Esophagus muscularis mucosa (tissue), 4 donors: ENCODE measurements around the gene RMI2. TPM values are rescaled to one million over a fixed set of nuclear protein-coding genes. Genes with fewer than 3 reads are reported as not detected.

Experiments
- DNase-seq: peaks from one replicate; pipeline ENCODE4 v3.0.0-alpha.2; 2017; ENCODE audit errors: extremely low spot score
- H3K27ac ChIP-seq, 4 donors: fragments of 200-600 bp; sonication (generic); replicated peaks in 1 of 4; 1 replicate in 3 of 4; 2 replicates in 1 of 4; pipeline ENCODE4 v1.5.1; 2016 to 2019; ENCODE audit warnings: mild to moderate bottlenecking in 1 of 4
- H3K27me3 ChIP-seq, 4 donors: fragments of 200-600 bp; sonication (generic); one replicate each; pipeline versions ENCODE4 v1.5.1 to v1.6.0; 2016 to 2019
- H3K36me3 ChIP-seq, 4 donors: fragments of 200-600 bp; sonication (generic); one replicate each; pipeline ENCODE4 v1.5.1; 2016 to 2019
- H3K4me1 ChIP-seq, 4 donors: fragments of 200-600 bp; sonication (generic); one replicate each; pipeline ENCODE4 v1.5.1; 2016 to 2019
- H3K4me3 ChIP-seq, 4 donors: fragments of 200-600 bp; sonication (generic); 1 replicate in 2 of 4; 2 replicates in 2 of 4; pipeline ENCODE4 v1.5.1; 2016 to 2019; ENCODE audit warnings: mild to moderate bottlenecking in 4 of 4, moderate library complexity in 1 of 4
- H3K9me3 ChIP-seq, 4 donors: fragments of 200-600 bp; sonication (generic); 1 replicate in 3 of 4; 2 replicates in 1 of 4; pipeline ENCODE4 v1.5.1; 2016 to 2019
- CTCF ChIP-seq, 3 experiments: fragments of 200-600 bp in 2 of 3; fragments of 450-650 bp in 1 of 3; sonication (generic) in 2 of 3; IDR thresholded peaks; one replicate each; pipeline ENCODE4 v1.5.1; 2017 to 2019; ENCODE audit warnings: antibody characterized with exemption in 3 of 3, mild to moderate bottlenecking in 2 of 3, moderate library complexity in 1 of 3
- EP300 ChIP-seq: sonication (generic); formaldehyde crosslinking; IDR thresholded peaks from one replicate; pipeline ENCODE4 v1.6.1; 2017; ENCODE audit warnings: antibody characterized with exemption
- POLR2A ChIP-seq: fragments of 450-650 bp; IDR thresholded peaks from one replicate; pipeline ENCODE4 v1.6.1; 2017; ENCODE audit warnings: antibody characterized with exemption, moderate library complexity, mild to moderate bottlenecking, low read depth
- POLR2AphosphoS5 ChIP-seq, 2 donors: sonication (generic); formaldehyde crosslinking; IDR thresholded peaks; one replicate each; pipeline ENCODE4 v1.6.1; 2017; ENCODE audit warnings: antibody characterized with exemption in 2 of 2
- WGBS: methylation state at CpG from one replicate; pipeline ENCODE4 v1.1.5; 2018; 5-methylcytosine and 5-hydroxymethylcytosine counted together
- intact Hi-C: fragments of 100-400 bp; cut with DNase I; formaldehyde crosslinking; loops from one replicate; pipeline ENCODE4 v1.15.1; 2023
- total RNA-seq, 4 donors: library from RNA; depleted of rRNA; stranded (reverse); fragments of >200 nt; gene quantifications; one replicate each; pipeline versions ENCODE4 v1.1.0 to v1.2.1, GENCODE V29; 2016

RMI2 gene
- 1 to 10 TPM in 1 of 4 donors, under 1 TPM in 2, not detected in 1; 0.29 to 1.7 (median 0.33) TPM for total RNA-seq

- Histone ChIP-seq H3K27ac (peak within 1 kb of the TSS in 1 of 4 donors; percentile 2), H3K4me1 (peaks cover 18 to 32% (median 26%) of the 10 kb centered on the region in 4 donors), H3K27me3 (no peaks in the 10 kb centered on the region), H3K4me3 (peak within 1 kb of the TSS; percentile 59 to 84 (median 70)), H3K36me3 (no peaks in the 10 kb centered on the region), H3K9me3 (no peaks in the 10 kb centered on the region)
- peak; percentile 98 for DNase-seq
- intact Hi-C loops = loop anchor here (5.0 kb wide), 1 partner anchor 88 kb away; the partner anchor contains the start of gene SOCS1
- TF ChIP-seq POLR2AphosphoS5 (IDR thresholded peaks at IDR 0.05) (peak in 1 of 2 donors; percentile 89), EP300 (no peak), CTCF (IDR thresholded peaks at IDR 0.05) (peak in 1 of 3 experiments; percentile 23)
- 1% methylated on average over 29 of the region's 82 CpGs for WGBS
Measured at GRCh38 chr16:11345040-11345862, at the start of gene RMI2. TSS of gene RMI2 (plus strand) at chr16:11345459. CDS start at chr16:11345472, 13 bp downstream.

GRCh38 chr16:11295672-11296071 is 49.6 kb upstream of the RMI2 start:
- no peak for DNase-seq
- WGBS = 89% methylated on average over 4 of the region's 4 CpGs
- Histone ChIP-seq H3K36me3 (no peaks in the 10 kb centered on the region), H3K27ac (no peak overlapping the region), H3K4me3 (no peak overlapping the region), H3K4me1 (peaks cover 13 to 15% (median 14%) of the 10 kb centered on the region in 4 donors), H3K9me3 (no peaks in the 10 kb centered on the region), H3K27me3 (no peaks in the 10 kb centered on the region)
- intact Hi-C loops = no loop called here
- TF ChIP-seq EP300 = no peak
- no peak for TF ChIP-seq POLR2AphosphoS5 (IDR thresholded peaks at IDR 0.05)
- no peak for TF ChIP-seq CTCF (IDR thresholded peaks at IDR 0.05)
- no peak for TF ChIP-seq POLR2A

- no peaks in the 10 kb centered on the region for H3K36me3 ChIP-seq
- H3K4me1 ChIP-seq = peaks cover 13 to 15% (median 14%) of the 10 kb centered on the region in 4 donors
- intact Hi-C loops = no loop called here
- no peaks in the 10 kb centered on the region for H3K27me3 ChIP-seq
- no peak overlapping the region for H3K27ac ChIP-seq
- WGBS = 94% methylated on average over 3 of the region's 3 CpGs
- no peak overlapping the region for H3K4me3 ChIP-seq
- H3K9me3 ChIP-seq = no peaks in the 10 kb centered on the region
- no peak for TF ChIP-seq EP300
- no peak for TF ChIP-seq POLR2AphosphoS5 (IDR thresholded peaks at IDR 0.05)
- no peak for TF ChIP-seq CTCF (IDR thresholded peaks at IDR 0.05)
- TF ChIP-seq POLR2A = no peak
- DNase-seq = no peak
Measured at GRCh38 chr16:11296351-11296705, 48.9 kb upstream of the RMI2 start.

- no peak for DNase-seq
- intact Hi-C loops = no loop called here
- Histone ChIP-seq H3K27ac (no peak overlapping the region), H3K27me3 (no peaks in the 10 kb centered on the region), H3K9me3 (no peaks in the 10 kb centered on the region), H3K4me1 (peaks cover 13 to 15% (median 14%) of the 10 kb centered on the region in 4 donors), H3K4me3 (peak overlapping the region in 3 of 4 donors; percentile 31 to 45 (median 36)), H3K36me3 (no peaks in the 10 kb centered on the region)
- TF ChIP-seq POLR2A = no peak
- no peak for TF ChIP-seq CTCF (IDR thresholded peaks at IDR 0.05)
- no peak for TF ChIP-seq POLR2AphosphoS5 (IDR thresholded peaks at IDR 0.05)
- no peak for TF ChIP-seq EP300
- 47% methylated on average over 9 of the region's 10 CpGs for WGBS
Measured at GRCh38 chr16:11296706-11297491, 48.4 kb upstream of the RMI2 start.
